HK-2 (cell line): ENCODE results near the gene MCM3.
A peak's percentile ranks its signal among the peaks of the same experiment; 100 is the strongest.

Experiments used
- DNase-seq: peaks from one replicate; pipeline ENCODE4 v3.0.0-alpha.2; 2018; ENCODE audit not compliant: unreplicated experiment

The MCM3 gene

DNA sequence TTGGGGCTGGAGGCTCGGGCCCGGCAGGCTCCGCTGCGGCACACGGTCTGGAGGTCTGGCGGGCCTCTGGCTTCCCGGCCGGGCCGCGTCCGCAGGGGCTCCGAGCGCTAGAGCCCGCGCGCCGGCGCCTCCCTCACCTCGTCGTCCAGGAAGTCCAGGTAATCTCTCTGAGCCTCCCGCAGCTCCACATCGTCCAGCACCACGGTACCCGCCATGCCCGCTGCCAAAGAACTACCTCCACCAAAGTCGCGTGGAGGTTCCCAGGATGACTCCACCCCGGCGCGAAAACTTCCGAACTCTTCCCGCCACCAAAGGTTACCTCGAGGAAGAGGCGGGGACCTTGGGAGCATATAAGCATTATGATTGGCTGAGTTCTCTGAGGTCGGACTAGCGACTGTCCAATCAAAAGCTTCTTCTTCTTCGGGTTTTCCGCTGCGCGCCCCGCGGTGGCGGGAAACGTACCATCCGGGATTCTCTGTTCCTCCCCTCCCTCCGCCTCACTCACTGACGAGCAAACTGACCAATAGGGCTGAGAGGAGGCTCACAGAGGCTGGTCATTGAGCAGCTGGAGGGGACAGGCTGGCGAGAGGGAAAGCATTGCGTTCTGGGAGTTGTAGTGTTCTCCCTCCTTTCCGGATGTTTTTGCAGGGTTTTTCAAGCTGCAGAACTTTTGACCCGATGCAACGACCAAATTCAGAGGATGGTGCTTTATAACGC, at the start of gene MCM3:
TSS of gene MCM3 (minus strand) at position 283 of the 717 bp plus-strand sequence. CDS start at position 215, 68 bp downstream.
- peak; percentile 98 for DNase-seq

DNA sequence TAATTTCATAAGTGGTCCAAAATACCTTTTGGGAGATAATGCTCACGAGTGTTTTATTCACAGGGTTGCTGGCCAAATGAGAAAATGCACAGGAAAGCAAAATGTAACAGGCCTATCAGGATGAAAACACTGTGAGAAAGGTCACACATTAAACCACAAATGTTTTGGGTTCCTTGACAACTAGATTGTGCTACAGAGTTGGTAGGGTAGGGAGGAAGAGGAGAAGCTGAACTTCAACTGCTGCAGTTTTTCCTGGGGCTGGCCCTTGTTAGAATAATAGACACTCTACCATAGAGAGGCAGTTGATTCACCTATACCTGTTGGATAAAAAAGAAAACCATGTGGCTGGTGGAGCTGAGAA, 49.3 kb upstream of the MCM3 start:
- DNase-seq: no peak

DNA sequence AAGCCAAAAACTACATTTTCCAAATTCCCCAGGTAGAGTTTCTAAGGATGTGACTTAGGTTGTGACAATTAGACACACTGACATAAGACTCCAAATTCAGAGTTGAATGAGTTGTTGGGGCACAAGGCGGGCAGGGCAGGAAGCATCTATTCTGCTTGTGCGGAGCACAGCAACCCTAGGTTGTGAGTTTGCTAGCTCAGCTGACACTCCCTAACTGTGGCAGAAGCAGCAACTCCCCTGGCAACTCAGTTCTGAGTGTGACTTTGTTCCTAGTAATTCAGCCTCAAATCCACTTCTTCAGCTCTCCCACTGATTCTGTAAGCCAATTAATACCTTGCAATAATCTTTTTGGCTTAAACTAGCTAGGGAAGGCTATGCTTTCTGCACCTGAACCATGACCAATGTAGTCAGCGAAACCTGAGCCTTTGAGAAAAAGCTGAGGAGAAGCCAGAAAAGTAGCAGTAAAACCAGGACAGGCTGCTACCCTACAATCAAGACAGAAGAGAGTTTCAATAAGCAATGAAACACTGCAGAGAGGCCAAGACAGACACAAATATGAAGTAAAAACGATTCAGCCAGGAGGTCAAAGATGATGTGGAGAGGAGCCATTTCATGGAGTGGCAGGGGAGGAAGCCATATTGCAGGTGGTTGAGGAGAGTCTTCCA, 47.4 kb upstream of the MCM3 start:
- no peak for DNase-seq

- DNase-seq: no peak
Observed at GRCh38 chr6:52330470-52330869, 45.9 kb upstream of the MCM3 start.

DNA sequence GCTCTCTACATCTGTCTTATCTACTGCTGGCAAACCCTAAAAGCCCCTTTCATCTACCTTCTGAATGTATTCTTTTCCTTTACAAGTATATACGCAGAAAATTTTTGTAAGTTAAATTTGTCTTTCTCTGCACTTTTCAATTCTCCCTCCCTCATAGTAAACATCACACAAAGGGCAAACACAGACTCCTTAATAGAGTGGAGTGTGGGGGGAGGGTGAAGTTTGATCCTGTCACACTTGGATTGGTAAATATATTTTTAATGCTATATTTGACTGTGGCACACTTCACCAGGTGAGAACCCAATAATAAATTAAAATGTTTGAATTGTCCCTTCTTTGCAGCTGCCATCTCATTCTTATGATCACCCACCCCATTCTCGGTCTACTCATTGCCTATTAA, 44.2 kb upstream of the MCM3 start:
- DNase-seq: no peak

DNA sequence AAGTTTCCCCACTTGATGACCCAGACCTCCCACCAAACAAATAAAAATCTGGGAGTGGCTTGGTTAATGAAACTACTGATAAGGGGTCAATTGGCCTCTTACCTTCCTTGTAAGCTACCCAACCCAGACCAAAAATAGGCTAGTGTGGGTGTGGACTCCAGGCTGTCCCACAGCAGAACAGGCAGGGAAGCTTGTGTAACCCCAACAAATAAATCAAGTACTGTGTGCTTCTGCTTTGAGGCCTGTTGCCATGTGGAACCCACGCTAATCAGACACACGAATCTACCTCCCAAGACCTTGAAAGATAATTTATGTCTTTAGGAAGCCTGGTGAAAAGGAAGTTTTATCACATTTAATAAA, 43.7 kb upstream of the MCM3 start:
- DNase-seq: no peak

GRCh38 chr6:52326540-52327364, 42.2 kb upstream of the MCM3 start:
- DNase-seq: no peak

GRCh38 chr6:52325695-52326471, 41.3 kb upstream of the MCM3 start:
- no peak for DNase-seq

DNA sequence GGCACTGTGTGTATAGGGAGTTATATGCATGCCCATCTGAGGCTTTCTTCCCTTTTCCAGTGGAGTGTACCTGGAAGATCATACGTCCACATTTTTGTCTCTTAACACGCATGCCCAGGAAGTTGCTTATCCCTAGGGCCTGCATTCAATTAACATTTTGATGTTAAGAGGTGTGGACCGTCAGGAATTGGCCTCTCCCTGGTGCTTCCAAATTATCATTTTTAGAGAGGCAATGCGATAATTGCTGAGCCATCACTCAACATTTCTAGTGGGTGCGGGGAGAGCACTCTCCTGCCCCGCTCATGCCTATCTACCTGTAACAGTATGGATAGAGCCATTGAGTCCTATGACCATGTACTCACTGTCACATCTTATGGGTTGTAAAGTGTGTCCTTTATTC, 39.6 kb upstream of the MCM3 start:
- no peak for DNase-seq

GRCh38 chr6:52317841-52318581, 33.5 kb upstream of the MCM3 start:
- no peak for DNase-seq

- DNase-seq: no peak
Observed at GRCh38 chr6:52317211-52317610, 32.7 kb upstream of the MCM3 start.

GRCh38 chr6:52314752-52315151, 30.2 kb upstream of the MCM3 start:
- DNase-seq: no peak

DNA sequence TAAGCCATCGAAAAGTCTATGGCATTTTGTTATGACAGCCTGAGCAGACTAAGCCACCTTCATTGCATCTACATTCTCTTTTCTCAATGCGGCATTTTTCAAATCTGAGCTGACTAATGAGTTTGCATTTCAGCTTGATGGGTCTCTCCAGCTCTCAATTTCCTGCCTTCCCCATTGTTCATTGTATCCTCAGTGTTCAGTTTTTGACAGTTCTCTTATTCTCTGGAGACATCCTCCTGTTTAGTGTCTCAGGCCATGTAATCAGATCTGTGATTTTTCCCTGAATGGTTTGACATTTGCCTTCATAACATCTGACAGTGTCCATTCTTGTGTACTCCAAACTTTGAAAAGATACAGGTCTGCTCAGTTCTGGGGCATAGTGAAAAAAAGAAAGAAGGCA, 27.9 kb upstream of the MCM3 start:
- DNase-seq: no peak

- no peak for DNase-seq
Observed at GRCh38 chr6:52310932-52311331, 26.4 kb upstream of the MCM3 start.

GRCh38 chr6:52307900-52308372, 23.4 kb upstream of the MCM3 start:
- DNase-seq: no peak

- DNase-seq: no peak
Observed at GRCh38 chr6:52306972-52307870, 22.7 kb upstream of the MCM3 start.

DNA sequence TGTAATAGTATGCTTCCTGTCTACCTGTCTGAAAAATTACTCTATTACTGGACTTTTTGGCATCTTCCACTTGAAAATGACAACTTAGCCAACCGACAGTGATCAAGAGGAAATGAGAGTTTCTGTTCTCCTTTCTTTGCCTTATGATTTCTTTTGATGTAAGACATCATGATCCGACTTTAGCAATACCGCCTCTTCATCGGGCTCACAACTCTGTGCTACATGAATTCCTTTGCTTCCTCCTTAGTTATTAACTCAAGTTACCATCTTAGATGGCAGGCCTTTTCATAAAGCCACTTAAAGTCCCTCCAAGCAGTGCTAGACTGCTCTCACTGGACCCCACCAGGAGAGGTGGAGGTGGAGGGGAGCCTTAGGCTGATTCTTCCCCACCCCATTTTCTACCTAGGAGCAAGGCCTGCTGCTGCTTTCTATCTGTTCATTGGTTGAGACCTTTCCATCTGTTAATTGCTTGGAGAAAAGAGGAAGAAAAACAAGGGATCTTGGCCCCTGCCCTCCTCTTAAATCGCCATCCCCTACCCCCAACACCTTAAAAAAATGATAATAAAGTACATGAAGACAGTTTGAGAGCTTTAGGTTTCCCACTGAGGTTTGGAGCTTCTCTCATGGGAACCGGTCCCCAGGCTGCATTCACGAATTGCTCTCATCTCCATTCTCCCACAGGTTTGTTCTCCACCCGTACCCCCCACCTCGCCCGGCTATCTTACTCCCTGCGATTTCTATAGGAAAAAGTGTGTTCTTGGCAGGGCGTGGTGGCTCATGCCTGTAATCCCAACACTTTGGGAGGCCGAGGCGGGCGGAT, 21.6 kb upstream of the MCM3 start:
- no peak for DNase-seq

DNA sequence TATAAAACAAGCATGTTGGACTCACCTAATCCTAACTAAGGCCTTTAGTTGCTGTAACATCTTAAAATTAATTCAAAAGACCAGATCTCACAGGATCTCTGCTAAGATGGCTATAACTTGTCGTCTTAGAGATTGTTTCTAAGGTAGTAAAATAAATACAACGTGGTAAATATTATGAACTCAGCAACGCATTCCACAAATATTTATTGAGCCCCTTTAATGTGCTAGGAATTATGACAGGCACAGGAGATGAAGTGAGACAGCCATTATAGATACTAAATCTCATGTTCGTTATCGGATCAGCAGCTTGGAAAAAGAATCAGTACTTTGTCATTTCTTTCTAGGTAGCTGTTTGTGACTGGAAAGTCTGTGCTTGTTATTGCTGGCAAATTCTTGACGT, 20.9 kb upstream of the MCM3 start:
- no peak for DNase-seq

DNA sequence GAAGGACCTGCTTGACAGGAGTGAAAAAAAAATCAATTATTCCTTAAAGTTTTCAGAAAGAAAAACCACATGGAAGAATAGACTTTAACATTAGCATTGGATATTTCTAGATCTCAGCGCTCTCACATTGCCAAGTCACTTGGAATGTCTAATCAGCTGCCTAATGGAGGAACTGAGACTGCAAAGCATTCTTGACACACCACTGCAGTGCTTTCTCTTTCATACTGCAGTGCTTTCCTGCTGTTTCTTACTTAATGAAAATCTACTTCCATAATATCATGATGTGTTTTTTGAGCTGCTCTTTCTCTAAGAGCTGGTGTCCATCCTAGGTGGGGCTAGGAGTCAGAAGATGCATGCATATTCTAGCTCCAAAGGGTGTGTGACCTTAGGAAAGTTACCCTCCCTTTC, 20.4 kb upstream of the MCM3 start:
- DNase-seq: no peak
